ENCODE data around the gene OPCML. TPM values are rescaled to one million over a fixed set of nuclear protein-coding genes. Genes with fewer than 3 reads are reported as not detected.

Gene OPCML
- polyA plus RNA-seq, 1 donor from 2014 or later: 11.6 TPM

DNA sequence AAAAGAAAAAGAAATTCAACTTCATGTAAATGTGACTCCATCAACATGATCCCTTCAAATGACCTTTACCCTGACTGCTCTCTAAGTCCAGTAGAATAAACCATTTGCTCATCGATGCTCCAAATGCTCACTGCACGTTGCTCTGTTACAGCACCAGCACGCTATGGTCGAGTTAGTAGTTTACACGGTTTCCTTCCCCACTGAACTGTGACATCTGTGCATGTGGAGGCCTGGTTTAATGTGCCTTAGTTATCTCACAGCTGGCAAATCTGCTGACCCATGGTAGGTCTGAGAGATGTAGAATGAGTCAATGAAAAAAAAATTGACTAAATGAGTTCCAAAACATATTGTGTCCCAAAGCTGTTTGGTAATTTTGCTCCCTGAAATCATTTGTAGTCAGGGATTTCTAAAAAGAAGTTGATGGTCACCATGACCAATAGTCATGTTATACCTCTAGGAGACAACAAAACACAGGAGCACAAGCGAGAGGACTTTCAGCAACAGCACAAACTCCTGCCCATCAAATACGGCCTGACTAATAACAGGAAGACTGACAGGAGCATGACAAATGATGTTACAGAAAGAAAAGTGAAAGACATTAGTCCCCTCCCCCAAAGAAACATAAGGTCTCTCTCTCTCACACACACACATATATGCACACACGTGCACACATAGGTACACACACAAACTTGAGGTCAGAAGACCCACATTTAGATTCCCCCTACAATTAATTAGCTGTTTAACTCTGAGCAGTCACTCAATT is 624.5 kb downstream of the OPCML start:
- Histone ChIP-seq H3K36me3 (ENCODE audit: insufficient read depth, low read length) (no peaks in the 10 kb centered on the region), H2AFZ (ENCODE audit: low read depth, low read length) (no peak overlapping the region), H3K9ac (ENCODE audit: low read length) (no peak overlapping the region), H3K4me3 (ENCODE audit: low read length) (no peak overlapping the region), H3K27ac (ENCODE audit: low read length) (no peak overlapping the region), H4K20me1 (ENCODE audit: insufficient read depth) (no peaks in the 10 kb centered on the region), H3F3A (ENCODE audit: insufficient read depth, low read length, poor library complexity, severe bottlenecking) (peaks cover 6% of the 10 kb centered on the region), H3K4me2 (ENCODE audit: low read length) (no peak overlapping the region), H3K9me3 (ENCODE audit: low read length) (no peaks in the 10 kb centered on the region), H3K79me2 (replicated peaks; ENCODE audit: insufficient read depth, low read length) (no peaks in the 10 kb centered on the region), H3K9me2 (ENCODE audit: insufficient read depth, low read length) (no peaks in the 10 kb centered on the region), H3K27me3 (ENCODE audit: insufficient read depth, low read depth, low read length) (no peaks in the 10 kb centered on the region)
- TF ChIP-seq RAD21 (conservative IDR thresholded peaks at IDR 0.05): no peak
- no peak for TF ChIP-seq TAF1 (IDR thresholded peaks at IDR 0.05; ENCODE audit: low read depth)
- no peak for TF ChIP-seq MXI1 (conservative IDR thresholded peaks at IDR 0.05; ENCODE audit: poor library complexity, severe bottlenecking)
- no peak for TF ChIP-seq POLR2AphosphoS5 (IDR thresholded peaks at IDR 0.05)
- TF ChIP-seq EP300 (conservative IDR thresholded peaks at IDR 0.05; ENCODE audit: poor library complexity, severe bottlenecking): no peak
- TF ChIP-seq, protein P1, sequence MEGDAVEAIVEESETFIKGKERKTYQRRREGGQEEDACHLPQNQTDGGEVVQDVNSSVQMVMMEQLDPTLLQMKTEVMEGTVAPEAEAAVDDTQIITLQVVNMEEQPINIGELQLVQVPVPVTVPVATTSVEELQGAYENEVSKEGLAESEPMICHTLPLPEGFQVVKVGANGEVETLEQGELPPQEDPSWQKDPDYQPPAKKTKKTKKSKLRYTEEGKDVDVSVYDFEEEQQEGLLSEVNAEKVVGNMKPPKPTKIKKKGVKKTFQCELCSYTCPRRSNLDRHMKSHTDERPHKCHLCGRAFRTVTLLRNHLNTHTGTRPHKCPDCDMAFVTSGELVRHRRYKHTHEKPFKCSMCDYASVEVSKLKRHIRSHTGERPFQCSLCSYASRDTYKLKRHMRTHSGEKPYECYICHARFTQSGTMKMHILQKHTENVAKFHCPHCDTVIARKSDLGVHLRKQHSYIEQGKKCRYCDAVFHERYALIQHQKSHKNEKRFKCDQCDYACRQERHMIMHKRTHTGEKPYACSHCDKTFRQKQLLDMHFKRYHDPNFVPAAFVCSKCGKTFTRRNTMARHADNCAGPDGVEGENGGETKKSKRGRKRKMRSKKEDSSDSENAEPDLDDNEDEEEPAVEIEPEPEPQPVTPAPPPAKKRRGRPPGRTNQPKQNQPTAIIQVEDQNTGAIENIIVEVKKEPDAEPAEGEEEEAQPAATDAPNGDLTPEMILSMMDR (IDR thresholded peaks at IDR 0.05; ENCODE audit: poor library complexity, severe bottlenecking): no peak
- TF ChIP-seq, protein P2, sequence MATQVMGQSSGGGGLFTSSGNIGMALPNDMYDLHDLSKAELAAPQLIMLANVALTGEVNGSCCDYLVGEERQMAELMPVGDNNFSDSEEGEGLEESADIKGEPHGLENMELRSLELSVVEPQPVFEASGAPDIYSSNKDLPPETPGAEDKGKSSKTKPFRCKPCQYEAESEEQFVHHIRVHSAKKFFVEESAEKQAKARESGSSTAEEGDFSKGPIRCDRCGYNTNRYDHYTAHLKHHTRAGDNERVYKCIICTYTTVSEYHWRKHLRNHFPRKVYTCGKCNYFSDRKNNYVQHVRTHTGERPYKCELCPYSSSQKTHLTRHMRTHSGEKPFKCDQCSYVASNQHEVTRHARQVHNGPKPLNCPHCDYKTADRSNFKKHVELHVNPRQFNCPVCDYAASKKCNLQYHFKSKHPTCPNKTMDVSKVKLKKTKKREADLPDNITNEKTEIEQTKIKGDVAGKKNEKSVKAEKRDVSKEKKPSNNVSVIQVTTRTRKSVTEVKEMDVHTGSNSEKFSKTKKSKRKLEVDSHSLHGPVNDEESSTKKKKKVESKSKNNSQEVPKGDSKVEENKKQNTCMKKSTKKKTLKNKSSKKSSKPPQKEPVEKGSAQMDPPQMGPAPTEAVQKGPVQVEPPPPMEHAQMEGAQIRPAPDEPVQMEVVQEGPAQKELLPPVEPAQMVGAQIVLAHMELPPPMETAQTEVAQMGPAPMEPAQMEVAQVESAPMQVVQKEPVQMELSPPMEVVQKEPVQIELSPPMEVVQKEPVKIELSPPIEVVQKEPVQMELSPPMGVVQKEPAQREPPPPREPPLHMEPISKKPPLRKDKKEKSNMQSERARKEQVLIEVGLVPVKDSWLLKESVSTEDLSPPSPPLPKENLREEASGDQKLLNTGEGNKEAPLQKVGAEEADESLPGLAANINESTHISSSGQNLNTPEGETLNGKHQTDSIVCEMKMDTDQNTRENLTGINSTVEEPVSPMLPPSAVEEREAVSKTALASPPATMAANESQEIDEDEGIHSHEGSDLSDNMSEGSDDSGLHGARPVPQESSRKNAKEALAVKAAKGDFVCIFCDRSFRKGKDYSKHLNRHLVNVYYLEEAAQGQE (IDR thresholded peaks at IDR 0.05; ENCODE audit: borderline replicate concordance): no peak
- no peak for TF ChIP-seq SMC3 (conservative IDR thresholded peaks at IDR 0.05; ENCODE audit: poor library complexity)
- no peak for TF ChIP-seq EZH2 (IDR thresholded peaks at IDR 0.05; ENCODE audit: borderline replicate concordance, insufficient read depth, low read length, poor library complexity, severe bottlenecking)

DNA sequence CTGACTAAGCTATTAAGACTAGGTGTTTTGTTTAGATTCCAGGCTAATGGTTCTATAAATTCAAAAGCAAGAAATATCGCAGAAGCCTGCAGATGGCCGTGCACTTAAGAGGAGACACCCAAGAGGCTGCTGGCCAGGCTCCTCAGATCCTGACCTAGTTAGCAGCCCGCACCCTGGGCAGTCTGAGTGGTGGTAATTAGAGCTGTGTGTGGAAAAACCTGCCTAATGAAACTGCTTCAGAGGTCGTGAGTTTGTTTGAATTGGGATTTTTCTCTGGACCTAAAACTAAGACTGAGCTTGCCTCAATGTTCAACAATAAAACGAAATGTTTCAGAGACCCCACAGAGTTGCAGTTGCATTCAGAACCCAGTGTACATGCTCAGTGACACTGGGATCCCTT is 627.7 kb downstream of the OPCML start:
- Histone ChIP-seq H3K9me3 (ENCODE audit: low read length) (no peaks in the 10 kb centered on the region), H3K79me2 (replicated peaks; ENCODE audit: insufficient read depth, low read length) (no peaks in the 10 kb centered on the region), H3K9me2 (ENCODE audit: insufficient read depth, low read length) (no peaks in the 10 kb centered on the region), H3K27ac (ENCODE audit: low read length) (no peak overlapping the region), H3F3A (ENCODE audit: insufficient read depth, low read length, poor library complexity, severe bottlenecking) (no peaks in the 10 kb centered on the region), H3K36me3 (ENCODE audit: insufficient read depth, low read length) (no peaks in the 10 kb centered on the region), H3K27me3 (ENCODE audit: insufficient read depth, low read depth, low read length) (no peaks in the 10 kb centered on the region), H4K20me1 (ENCODE audit: insufficient read depth) (no peaks in the 10 kb centered on the region), H3K9ac (ENCODE audit: low read length) (no peak overlapping the region), H3K4me2 (ENCODE audit: low read length) (no peak overlapping the region), H2AFZ (ENCODE audit: low read depth, low read length) (no peak overlapping the region), H3K4me3 (ENCODE audit: low read length) (no peak overlapping the region)
- TF ChIP-seq EZH2 (IDR thresholded peaks at IDR 0.05; ENCODE audit: borderline replicate concordance, insufficient read depth, low read length, poor library complexity, severe bottlenecking) (no peak), RAD21 (conservative IDR thresholded peaks at IDR 0.05) (no peak), TAF1 (IDR thresholded peaks at IDR 0.05; ENCODE audit: low read depth) (no peak), SMC3 (conservative IDR thresholded peaks at IDR 0.05; ENCODE audit: poor library complexity) (no peak), EP300 (conservative IDR thresholded peaks at IDR 0.05; ENCODE audit: poor library complexity, severe bottlenecking) (no peak), POLR2AphosphoS5 (IDR thresholded peaks at IDR 0.05) (no peak), MXI1 (conservative IDR thresholded peaks at IDR 0.05; ENCODE audit: poor library complexity, severe bottlenecking) (no peak)
- TF ChIP-seq, protein P2 (IDR thresholded peaks at IDR 0.05; ENCODE audit: borderline replicate concordance): no peak
- TF ChIP-seq, protein P1 (IDR thresholded peaks at IDR 0.05; ENCODE audit: poor library complexity, severe bottlenecking): no peak
